GM21717 (cell line): Measurements from ENCODE around the gene TRIM39.
"Not testable (repeated sequence)": the region's sequence is repeated elsewhere in the genome, so short reads cannot be mapped to it uniquely, and the experiment has no call there.

Source experiments
- ATAC-seq: cut with Tn5 transposase; IDR thresholded peaks from one replicate; pipeline ENCODE4 v1.9.1; 2021; ENCODE audit warnings: mild to moderate bottlenecking, moderate library complexity; ENCODE audit not compliant: unreplicated experiment

TRIM39 gene

DNA sequence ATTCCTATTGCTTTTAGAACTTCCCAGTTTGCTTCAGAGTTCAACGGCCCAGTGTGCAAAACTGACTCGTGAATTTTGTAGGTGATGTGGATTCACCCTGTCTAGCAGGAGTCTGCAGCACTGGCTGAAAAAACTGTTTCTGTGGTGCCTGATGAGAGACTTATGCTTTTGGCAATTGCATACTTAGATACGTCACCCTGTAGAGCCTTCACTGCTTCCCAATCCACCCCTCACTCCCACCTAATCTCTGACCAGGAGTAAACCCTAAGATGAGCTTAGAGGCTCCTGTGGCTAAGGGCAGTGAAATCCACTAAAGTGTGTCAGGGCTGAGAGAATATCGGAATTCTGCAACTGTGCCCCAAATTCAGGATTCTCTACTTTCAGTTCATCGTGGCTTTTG lies 32.5 kb downstream of the TRIM39 start:
- ATAC-seq = no peak

DNA sequence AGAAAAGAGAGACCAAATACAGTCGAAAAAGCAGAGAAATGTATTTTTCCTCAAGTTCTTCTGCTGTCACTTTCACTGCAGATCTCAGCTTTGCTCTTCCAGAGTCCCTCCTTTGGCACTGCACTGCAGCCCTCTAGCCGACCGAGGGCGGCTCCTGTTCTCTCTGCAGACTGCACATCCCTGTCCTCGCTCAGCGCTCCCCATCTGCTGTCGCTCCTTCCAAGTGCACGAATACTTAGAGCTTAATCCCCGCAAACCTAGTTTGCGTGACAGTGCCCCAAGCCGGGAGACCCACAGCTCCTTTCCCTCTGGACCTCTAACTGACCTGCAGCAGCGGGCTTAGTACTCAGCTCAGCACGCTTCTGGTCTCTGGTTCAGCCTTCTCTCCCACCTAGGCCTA lies 33.4 kb downstream of the TRIM39 start:
- ATAC-seq = no peak

- ATAC-seq = no peak
Measured at GRCh38 chr6:30361661-30362060, 34.9 kb downstream of the TRIM39 start.

- ATAC-seq = no peak
Measured at GRCh38 chr6:30363459-30363858, 36.7 kb downstream of the TRIM39 start.

- no peak for ATAC-seq
Measured at GRCh38 chr6:30364591-30364990, 37.9 kb downstream of the TRIM39 start.

GRCh38 chr6:30369280-30369679 lies 42.6 kb downstream of the TRIM39 start:
- not testable (repeated sequence) for ATAC-seq

DNA sequence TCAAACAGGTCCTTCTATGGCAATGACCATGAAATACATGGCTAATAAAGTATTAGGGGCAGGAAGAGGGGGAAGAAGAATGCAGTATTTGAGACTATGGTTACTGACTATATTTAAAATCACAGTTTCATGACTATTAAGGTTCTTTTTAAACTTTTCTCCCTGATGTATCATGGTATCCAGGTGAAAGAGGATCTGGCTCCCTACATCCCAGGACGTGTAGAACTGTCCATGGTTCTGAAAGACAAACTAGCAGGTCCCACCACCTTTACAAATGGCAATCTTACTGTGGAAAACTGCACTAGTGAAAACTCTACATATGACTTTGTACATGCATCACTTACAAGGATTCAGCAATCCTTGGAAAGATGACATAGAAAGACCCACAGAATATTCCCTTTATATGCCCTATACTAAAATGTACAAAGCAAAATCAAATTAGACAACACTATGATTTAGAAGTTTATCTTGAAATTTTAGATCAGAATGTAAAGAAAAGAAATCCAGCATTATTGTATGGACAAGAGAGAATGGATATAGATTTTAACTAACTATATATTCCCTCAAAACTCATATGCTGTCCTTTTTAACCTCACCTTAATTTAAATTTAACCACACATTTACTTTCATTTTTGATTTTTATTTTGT lies 51.7 kb downstream of the TRIM39 start:
- ATAC-seq = no peak

DNA sequence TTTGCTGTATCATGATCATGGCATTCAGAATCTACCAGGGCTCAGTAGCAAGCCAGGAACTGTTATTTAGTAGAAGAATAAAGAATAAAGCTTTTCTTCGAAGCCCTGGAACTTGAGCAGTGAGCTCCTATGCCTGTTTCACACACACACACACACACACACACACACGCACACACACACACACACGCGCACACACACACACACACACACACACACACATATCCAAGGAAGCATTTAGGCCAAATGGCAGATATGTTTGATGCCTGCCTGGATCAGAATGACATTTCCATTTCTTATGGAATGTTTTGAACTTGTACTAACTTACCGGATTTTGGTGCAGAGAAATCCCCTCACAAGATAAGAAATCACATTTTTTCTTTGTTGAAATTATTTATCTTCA lies 53.7 kb downstream of the TRIM39 start:
- ATAC-seq = no peak

GRCh38 chr6:30386166-30386565 lies 59.4 kb downstream of the TRIM39 start:
- no peak for ATAC-seq

DNA sequence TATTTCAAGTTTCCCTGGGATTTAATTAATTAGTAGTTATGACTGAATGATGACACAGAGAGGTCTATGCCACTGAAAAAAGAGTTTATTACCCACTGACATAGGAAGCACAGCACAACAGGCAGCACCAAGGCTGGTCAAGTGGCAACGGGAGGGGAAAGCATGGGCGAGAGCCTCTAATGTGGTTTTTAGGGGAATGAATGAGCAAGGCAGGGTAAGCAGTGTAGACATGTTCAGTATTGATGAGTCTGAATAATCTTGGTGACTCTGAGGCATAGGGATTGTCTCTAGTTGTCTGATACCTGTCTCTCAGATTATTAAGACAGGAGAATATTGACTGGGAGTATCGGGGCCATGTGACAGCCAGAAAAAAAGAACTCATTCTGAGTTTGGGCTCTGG lies 64.5 kb downstream of the TRIM39 start:
- no peak for ATAC-seq
